ENCODE measurements around the gene RYR3. TPM values are rescaled to one million over a fixed set of nuclear protein-coding genes. Genes with fewer than 3 reads are reported as not detected.

RYR3 gene
- total and polyA plus RNA-seq, 2 of the 13 experiments (the other 11 are each of a cell fraction or from before 2014, with no cell fraction given): not detected

DNA sequence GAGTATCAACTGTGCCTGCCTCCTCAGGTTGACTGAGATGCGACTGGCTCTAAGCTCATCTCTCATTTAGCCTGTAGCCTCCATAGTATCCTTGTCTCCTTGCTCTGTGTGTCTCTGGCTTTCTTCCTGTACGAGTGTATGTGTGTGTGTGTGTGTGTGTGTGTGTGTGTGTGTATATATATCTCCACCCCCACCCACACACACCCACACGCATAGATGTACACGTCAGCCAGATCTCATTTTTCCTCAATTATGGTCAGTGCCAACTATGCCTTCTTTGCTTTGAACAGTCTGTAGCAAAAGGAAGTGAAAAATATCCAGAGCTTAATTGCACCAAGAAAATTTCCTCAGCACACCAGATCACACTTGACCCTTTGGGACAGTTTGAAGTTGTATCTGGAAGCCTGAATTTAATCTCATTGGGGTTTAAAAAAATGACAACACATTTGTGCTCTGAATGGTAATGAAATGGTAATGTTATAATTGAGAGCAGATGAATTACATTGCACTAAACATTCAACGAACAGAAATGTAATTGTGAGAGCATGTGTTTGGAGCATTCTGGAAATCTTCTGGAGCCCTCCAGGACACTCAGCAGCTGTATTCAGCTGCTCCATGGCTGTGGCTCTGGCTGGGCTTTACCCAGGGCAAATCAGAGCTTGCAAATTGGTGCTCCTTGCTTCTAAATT is 63.6 kb downstream of the RYR3 start:
- no peak for FAIRE-seq
- ChIA-PET CTCF (ENCODE audit: low intra/inter-chr PET ratio, low total read pairs) (no interaction called here), POLR2A (no interaction called here)

DNA sequence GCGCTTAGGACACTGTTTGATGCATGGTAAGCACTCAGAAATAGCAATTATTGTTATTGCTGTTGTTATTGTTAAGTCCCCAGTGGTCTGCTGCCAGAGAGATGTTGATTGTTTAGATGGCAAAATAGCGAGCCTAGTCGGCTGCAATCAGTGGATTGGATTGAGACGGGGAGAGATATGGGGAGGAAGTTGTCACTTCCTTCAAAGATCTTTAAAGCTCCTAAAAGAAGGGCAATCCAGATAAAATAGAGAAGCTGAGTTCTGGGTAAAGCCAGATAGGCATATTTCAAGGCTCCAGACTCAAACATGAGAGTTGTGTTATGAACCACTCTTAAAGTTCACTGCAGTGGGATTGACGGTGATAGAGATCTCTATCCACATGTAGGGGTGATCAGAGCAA is 64.5 kb downstream of the RYR3 start:
- ChIA-PET CTCF (ENCODE audit: low intra/inter-chr PET ratio, low total read pairs) (no interaction called here), POLR2A (no interaction called here)
- Histone ChIP-seq H3K27me3 (ENCODE audit: control insufficient read depth in 1 of 2, insufficient read depth in 2 of 2, low read length in 2 of 2) (no peaks in the 10 kb centered on the region), H2AFZ (ENCODE audit: low read length) (no peak overlapping the region), H3K36me3 (replicated peaks in 1 of 2; ENCODE audit: control insufficient read depth in 1 of 2, insufficient read depth in 2 of 2, low read length in 2 of 2) (no peaks in the 10 kb centered on the region), H3K4me1 (ENCODE audit: insufficient read depth, low read length) (no peaks in the 10 kb centered on the region), H3K27ac (ENCODE audit: extremely low read length, insufficient read depth, low read length) (no peak overlapping the region), H3K4me2 (ENCODE audit: low read depth, low read length) (no peak overlapping the region), H3K4me3 (replicated peaks in 1 of 3; ENCODE audit: insufficient read depth in 1 of 3, low read depth in 2 of 3, low read length in 3 of 3) (no peak overlapping the region), H4K20me1 (ENCODE audit: insufficient read depth, low read length) (no peaks in the 10 kb centered on the region), H3K9ac (ENCODE audit: insufficient read depth, low read depth, low read length) (no peak overlapping the region), H3K79me2 (ENCODE audit: insufficient read depth, low read length) (no peaks in the 10 kb centered on the region), H3K9me3 (ENCODE audit: low read length) (no peaks in the 10 kb centered on the region)
- BruUV-seq (replicated peaks): no TSS peak
- DNase-seq (ENCODE audit: low spot score): no peak
- no peak for ATAC-seq
- 31% methylated on average over 5 of the region's 5 CpGs for WGBS (ENCODE audit: low lambda C conversion rate)
- intact Hi-C loops (cut with micrococcal nuclease; ENCODE audit: unreplicated experiment): no loop called here
- TF ChIP-seq IRF2 (CRISPR knock-in tag; IDR thresholded peaks at IDR 0.05) (no peak), NFYC (CRISPR knock-in tag; IDR thresholded peaks at IDR 0.05) (no peak), SMARCC2 (IDR thresholded peaks at IDR 0.05) (no peak), ZNF264 (CRISPR knock-in tag; IDR thresholded peaks at IDR 0.05) (no peak), ZNF251 (CRISPR knock-in tag; IDR thresholded peaks at IDR 0.05) (no peak), EED (CRISPR knock-in tag; IDR thresholded peaks at IDR 0.05) (no peak), GABPA (IDR thresholded peaks at IDR 0.05; ENCODE audit: low read depth, low read length) (no peak), GABPA (CRISPR knock-in tag; IDR thresholded peaks at IDR 0.05; ENCODE audit: low read depth) (no peak), ZBTB7A (CRISPR knock-in tag; IDR thresholded peaks at IDR 0.05) (no peak), ZNF615 (CRISPR knock-in tag; IDR thresholded peaks at IDR 0.05; ENCODE audit: borderline replicate concordance) (no peak), HNRNPK (IDR thresholded peaks at IDR 0.05; ENCODE audit: low read depth, low read length, poor library complexity, severe bottlenecking) (no peak), ZNF713 (CRISPR knock-in tag; IDR thresholded peaks at IDR 0.05) (no peak), RCOR2 (CRISPR knock-in tag; IDR thresholded peaks at IDR 0.05) (no peak), MLLT10 (CRISPR knock-in tag; IDR thresholded peaks at IDR 0.05) (no peak), ZNF605 (CRISPR knock-in tag; IDR thresholded peaks at IDR 0.05) (no peak), SNAI1 (CRISPR knock-in tag; IDR thresholded peaks at IDR 0.05; ENCODE audit: borderline replicate concordance) (no peak), ATF1 (CRISPR knock-in tag; IDR thresholded peaks at IDR 0.05) (no peak), LCORL (IDR thresholded peaks at IDR 0.05) (no peak), LCORL (CRISPR knock-in tag; IDR thresholded peaks at IDR 0.05) (no peak)
- in situ Hi-C loops (cut with HindIII; ENCODE audit: extremely low pct_ligation_motif_present, low pct_unique_long_range_greater_than_20kb): no loop called here
- FAIRE-seq: no peak

More for the DNA sequence above, 63.6 kb downstream of the RYR3 start:
- Histone ChIP-seq H3K4me1 (ENCODE audit: insufficient read depth, low read length) (no peaks in the 10 kb centered on the region), H3K79me2 (ENCODE audit: insufficient read depth, low read length) (no peaks in the 10 kb centered on the region), H3K4me3 (replicated peaks in 1 of 3; ENCODE audit: insufficient read depth in 1 of 3, low read depth in 2 of 3, low read length in 3 of 3) (no peak overlapping the region), H3K36me3 (replicated peaks in 1 of 2; ENCODE audit: control insufficient read depth in 1 of 2, insufficient read depth in 2 of 2, low read length in 2 of 2) (no peaks in the 10 kb centered on the region), H3K4me2 (ENCODE audit: low read depth, low read length) (no peak overlapping the region), H3K9me3 (ENCODE audit: low read length) (no peaks in the 10 kb centered on the region), H3K27me3 (ENCODE audit: control insufficient read depth in 1 of 2, insufficient read depth in 2 of 2, low read length in 2 of 2) (no peaks in the 10 kb centered on the region; a peak in 1 of 5 replicates), H3K27ac (ENCODE audit: extremely low read length, insufficient read depth, low read length) (no peak overlapping the region), H2AFZ (ENCODE audit: low read length) (no peak overlapping the region), H3K9ac (ENCODE audit: insufficient read depth, low read depth, low read length) (no peak overlapping the region), H4K20me1 (ENCODE audit: insufficient read depth, low read length) (no peaks in the 10 kb centered on the region)
- in situ Hi-C loops (cut with HindIII; ENCODE audit: extremely low pct_ligation_motif_present, low pct_unique_long_range_greater_than_20kb): no loop called here
- BruUV-seq (replicated peaks): no TSS peak
- DNase-seq (ENCODE audit: low spot score) (no peak), ATAC-seq (no peak)
- 35% methylated on average over 5 of the region's 5 CpGs for WGBS (ENCODE audit: low lambda C conversion rate)
- TF ChIP-seq SOX6 (IDR thresholded peaks at IDR 0.05): no peak
- TF ChIP-seq SOX6 (CRISPR knock-in tag; IDR thresholded peaks at IDR 0.05): no peak
- TF ChIP-seq ZNF225 (CRISPR knock-in tag; IDR thresholded peaks at IDR 0.05): no peak
- TF ChIP-seq THAP11 (CRISPR knock-in tag; IDR thresholded peaks at IDR 0.05): no peak
- no peak for TF ChIP-seq FLYWCH1 (CRISPR knock-in tag; IDR thresholded peaks at IDR 0.05)
- intact Hi-C loops (cut with micrococcal nuclease; ENCODE audit: unreplicated experiment): no loop called here

Measured in HepG2 (cell line).